ENCODE measurements around the gene CD276.

DNA sequence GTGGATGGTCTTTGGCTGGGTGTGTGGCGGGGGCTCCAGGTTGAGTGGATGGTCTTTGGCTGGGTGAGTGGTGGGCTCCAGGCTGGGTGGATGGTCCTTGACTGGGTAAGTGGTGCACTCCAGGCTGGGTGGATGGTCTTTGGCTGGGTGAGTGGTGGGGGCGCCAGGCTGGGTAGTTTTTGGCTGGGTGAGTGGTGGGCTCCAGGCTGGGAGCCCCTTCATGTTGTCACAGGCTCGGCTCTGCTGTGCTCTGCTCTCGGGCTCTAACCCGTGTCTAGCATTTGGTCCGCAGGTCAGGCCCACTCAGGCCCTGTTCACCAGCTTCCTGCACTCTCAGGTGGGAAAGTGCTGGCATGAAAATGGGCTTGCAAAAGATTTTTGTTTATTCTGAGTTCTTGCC is 25.1 kb downstream of the CD276 start:
- TF ChIP-seq, protein P1, sequence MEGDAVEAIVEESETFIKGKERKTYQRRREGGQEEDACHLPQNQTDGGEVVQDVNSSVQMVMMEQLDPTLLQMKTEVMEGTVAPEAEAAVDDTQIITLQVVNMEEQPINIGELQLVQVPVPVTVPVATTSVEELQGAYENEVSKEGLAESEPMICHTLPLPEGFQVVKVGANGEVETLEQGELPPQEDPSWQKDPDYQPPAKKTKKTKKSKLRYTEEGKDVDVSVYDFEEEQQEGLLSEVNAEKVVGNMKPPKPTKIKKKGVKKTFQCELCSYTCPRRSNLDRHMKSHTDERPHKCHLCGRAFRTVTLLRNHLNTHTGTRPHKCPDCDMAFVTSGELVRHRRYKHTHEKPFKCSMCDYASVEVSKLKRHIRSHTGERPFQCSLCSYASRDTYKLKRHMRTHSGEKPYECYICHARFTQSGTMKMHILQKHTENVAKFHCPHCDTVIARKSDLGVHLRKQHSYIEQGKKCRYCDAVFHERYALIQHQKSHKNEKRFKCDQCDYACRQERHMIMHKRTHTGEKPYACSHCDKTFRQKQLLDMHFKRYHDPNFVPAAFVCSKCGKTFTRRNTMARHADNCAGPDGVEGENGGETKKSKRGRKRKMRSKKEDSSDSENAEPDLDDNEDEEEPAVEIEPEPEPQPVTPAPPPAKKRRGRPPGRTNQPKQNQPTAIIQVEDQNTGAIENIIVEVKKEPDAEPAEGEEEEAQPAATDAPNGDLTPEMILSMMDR (IDR thresholded peaks at IDR 0.05) = no peak
- no peak for TF ChIP-seq POLR2A (IDR thresholded peaks at IDR 0.05)
